ENCODE results near the gene RYR2.

- TF ChIP-seq CTCF (IDR thresholded peaks at IDR 0.05), result no peak
- TF ChIP-seq EP300 (IDR thresholded peaks at IDR 0.05), result no peak
- TF ChIP-seq POLR2A (IDR thresholded peaks at IDR 0.05), result no peak
These were observed 187.3 kb downstream of the RYR2 start for GRCh38 chr1:237229333-237229732.

All from tibial nerve (tissue), 4 donors.